Activated naive CD8-positive, alpha-beta T cell (primary cell): ENCODE results near the gene CP.

Experiments
- H3K27ac Mint-ChIP-seq: one replicate; pipeline ENCODE4 v1.8.0; 2021; ENCODE audit warnings: mixed read lengths
- H3K27me3 Mint-ChIP-seq: one replicate; pipeline ENCODE4 v1.8.0; 2021; ENCODE audit warnings: mixed read lengths
- H3K36me3 Mint-ChIP-seq: one replicate; pipeline ENCODE4 v1.8.0; 2021; ENCODE audit warnings: mixed read lengths
- H3K4me1 Mint-ChIP-seq: one replicate; pipeline ENCODE4 v1.8.0; 2021; ENCODE audit warnings: low read depth, mixed read lengths
- H3K4me3 Mint-ChIP-seq: one replicate; pipeline ENCODE4 v1.8.0; 2021; ENCODE audit warnings: mild to moderate bottlenecking, mixed read lengths
- H3K9me3 Mint-ChIP-seq: one replicate; pipeline ENCODE4 v1.8.0; 2021; ENCODE audit warnings: low read depth, mixed read lengths

CP gene

GRCh38 chr3:149179220-149179619, 42.4 kb downstream of the CP start:
- H3K9me3 Mint-ChIP-seq: no peaks in the 10 kb centered on the region
- H3K36me3 Mint-ChIP-seq: peaks cover 4% of the 10 kb centered on the region
- no peak overlapping the region for H3K4me3 Mint-ChIP-seq
- H3K27me3 Mint-ChIP-seq: no peaks in the 10 kb centered on the region
- H3K4me1 Mint-ChIP-seq: peaks cover 5% of the 10 kb centered on the region
- H3K27ac Mint-ChIP-seq: no peak overlapping the region

- Mint-ChIP-seq H3K4me1 (peaks cover 5% of the 10 kb centered on the region), H3K36me3 (peaks cover 4% of the 10 kb centered on the region), H3K4me3 (no peak overlapping the region), H3K27ac (no peak overlapping the region), H3K27me3 (no peaks in the 10 kb centered on the region), H3K9me3 (no peaks in the 10 kb centered on the region)
Measured at GRCh38 chr3:149177122-149177521, 44.5 kb downstream of the CP start.

- H3K27ac Mint-ChIP-seq: no peak overlapping the region
- peaks cover 10% of the 10 kb centered on the region for H3K36me3 Mint-ChIP-seq
- no peaks in the 10 kb centered on the region for H3K27me3 Mint-ChIP-seq
- no peaks in the 10 kb centered on the region for H3K9me3 Mint-ChIP-seq
- no peak overlapping the region for H3K4me3 Mint-ChIP-seq
- H3K4me1 Mint-ChIP-seq: peaks cover 5% of the 10 kb centered on the region
Measured at GRCh38 chr3:149174901-149175300, 46.7 kb downstream of the CP start.

- Mint-ChIP-seq H3K4me1 (peaks cover 5% of the 10 kb centered on the region), H3K36me3 (peaks cover 24% of the 10 kb centered on the region), H3K9me3 (no peaks in the 10 kb centered on the region), H3K27ac (no peak overlapping the region), H3K27me3 (no peaks in the 10 kb centered on the region), H3K4me3 (no peak overlapping the region)
Measured at GRCh38 chr3:149170672-149171071, 51.0 kb downstream of the CP start.

GRCh38 chr3:149167898-149168297, 53.7 kb downstream of the CP start:
- H3K27me3 Mint-ChIP-seq: no peaks in the 10 kb centered on the region
- no peaks in the 10 kb centered on the region for H3K9me3 Mint-ChIP-seq
- H3K4me1 Mint-ChIP-seq: peaks cover 2% of the 10 kb centered on the region
- H3K4me3 Mint-ChIP-seq: no peak overlapping the region
- no peak overlapping the region for H3K27ac Mint-ChIP-seq
- H3K36me3 Mint-ChIP-seq: peaks cover 29% of the 10 kb centered on the region

GRCh38 chr3:149163066-149163465, 58.6 kb downstream of the CP start:
- Mint-ChIP-seq H3K36me3 (peaks cover 28% of the 10 kb centered on the region), H3K4me1 (peaks cover 2% of the 10 kb centered on the region), H3K27me3 (no peaks in the 10 kb centered on the region), H3K4me3 (no peak overlapping the region), H3K9me3 (no peaks in the 10 kb centered on the region), H3K27ac (no peak overlapping the region)

GRCh38 chr3:149162007-149162406, 59.6 kb downstream of the CP start:
- peaks cover 2% of the 10 kb centered on the region for H3K4me1 Mint-ChIP-seq
- no peaks in the 10 kb centered on the region for H3K9me3 Mint-ChIP-seq
- no peak overlapping the region for H3K27ac Mint-ChIP-seq
- H3K4me3 Mint-ChIP-seq: no peak overlapping the region
- no peaks in the 10 kb centered on the region for H3K27me3 Mint-ChIP-seq
- H3K36me3 Mint-ChIP-seq: peaks cover 24% of the 10 kb centered on the region

GRCh38 chr3:149160754-149161300, 60.8 kb downstream of the CP start:
- Mint-ChIP-seq H3K4me3 (no peak overlapping the region), H3K9me3 (no peaks in the 10 kb centered on the region), H3K4me1 (peaks cover 2% of the 10 kb centered on the region), H3K27ac (no peak overlapping the region), H3K27me3 (no peaks in the 10 kb centered on the region), H3K36me3 (peaks cover 22% of the 10 kb centered on the region)

- peaks cover 12% of the 10 kb centered on the region for H3K4me1 Mint-ChIP-seq
- no peak overlapping the region for H3K4me3 Mint-ChIP-seq
- H3K27me3 Mint-ChIP-seq: no peaks in the 10 kb centered on the region
- no peak overlapping the region for H3K27ac Mint-ChIP-seq
- H3K36me3 Mint-ChIP-seq: peaks cover 15% of the 10 kb centered on the region
- no peaks in the 10 kb centered on the region for H3K9me3 Mint-ChIP-seq
Measured at GRCh38 chr3:149153402-149153801, 68.2 kb downstream of the CP start.

- no peak overlapping the region for H3K4me3 Mint-ChIP-seq
- no peaks in the 10 kb centered on the region for H3K9me3 Mint-ChIP-seq
- no peak overlapping the region for H3K27ac Mint-ChIP-seq
- no peaks in the 10 kb centered on the region for H3K27me3 Mint-ChIP-seq
- peaks cover 12% of the 10 kb centered on the region for H3K4me1 Mint-ChIP-seq
- peaks cover 16% of the 10 kb centered on the region for H3K36me3 Mint-ChIP-seq
Measured at GRCh38 chr3:149152420-149152819, 69.2 kb downstream of the CP start.

GRCh38 chr3:149151843-149152242, 69.8 kb downstream of the CP start:
- H3K9me3 Mint-ChIP-seq: no peaks in the 10 kb centered on the region
- H3K4me3 Mint-ChIP-seq: no peak overlapping the region

GRCh38 chr3:149150436-149150835, 71.2 kb downstream of the CP start:
- Mint-ChIP-seq H3K27me3 (no peaks in the 10 kb centered on the region), H3K4me1 (peaks cover 12% of the 10 kb centered on the region), H3K9me3 (no peaks in the 10 kb centered on the region), H3K36me3 (peaks cover 17% of the 10 kb centered on the region), H3K27ac (no peak overlapping the region), H3K4me3 (no peak overlapping the region)

More at GRCh38 chr3:149151843-149152242, 69.8 kb downstream of the CP start:
- H3K36me3 Mint-ChIP-seq: peaks cover 16% of the 10 kb centered on the region
- H3K27me3 Mint-ChIP-seq: no peaks in the 10 kb centered on the region
- H3K27ac Mint-ChIP-seq: no peak overlapping the region
- H3K4me1 Mint-ChIP-seq: peaks cover 12% of the 10 kb centered on the region

GRCh38 chr3:149145974-149146373, 75.7 kb downstream of the CP start:
- Mint-ChIP-seq H3K4me3 (no peak overlapping the region), H3K9me3 (no peaks in the 10 kb centered on the region), H3K36me3 (peaks cover 26% of the 10 kb centered on the region), H3K27me3 (no peaks in the 10 kb centered on the region), H3K4me1 (peaks cover 6% of the 10 kb centered on the region), H3K27ac (no peak overlapping the region)

GRCh38 chr3:149145356-149145755, 76.3 kb downstream of the CP start:
- Mint-ChIP-seq H3K4me1 (peaks cover 6% of the 10 kb centered on the region), H3K4me3 (no peak overlapping the region), H3K36me3 (peaks cover 23% of the 10 kb centered on the region), H3K27ac (peak overlapping the region; percentile 0), H3K27me3 (no peaks in the 10 kb centered on the region), H3K9me3 (no peaks in the 10 kb centered on the region)

GRCh38 chr3:149142682-149143081, 78.9 kb downstream of the CP start:
- H3K27ac Mint-ChIP-seq: no peak overlapping the region
- H3K4me1 Mint-ChIP-seq: peaks cover 6% of the 10 kb centered on the region
- peaks cover 16% of the 10 kb centered on the region for H3K36me3 Mint-ChIP-seq
- no peaks in the 10 kb centered on the region for H3K9me3 Mint-ChIP-seq
- no peaks in the 10 kb centered on the region for H3K27me3 Mint-ChIP-seq
- no peak overlapping the region for H3K4me3 Mint-ChIP-seq

- H3K36me3 Mint-ChIP-seq: peaks cover 2% of the 10 kb centered on the region
- no peak overlapping the region for H3K27ac Mint-ChIP-seq
- no peaks in the 10 kb centered on the region for H3K27me3 Mint-ChIP-seq
- no peaks in the 10 kb centered on the region for H3K9me3 Mint-ChIP-seq
- H3K4me1 Mint-ChIP-seq: peaks cover 44% of the 10 kb centered on the region
- H3K4me3 Mint-ChIP-seq: no peak overlapping the region
Measured at GRCh38 chr3:149134575-149134974, 87.1 kb downstream of the CP start.
